Neural progenitor cell (in vitro differentiated cells): ENCODE results near the gene ECE2.

Experiments used
- CTCF ChIP-seq: fragments of 200-600 bp; sonication (generic); IDR thresholded peaks from 2 replicates; pipeline ENCODE4 v1.5.1; 2017; ENCODE audit warnings: antibody characterized with exemption, mild to moderate bottlenecking
- EZH2 ChIP-seq: fragments of 200-600 bp; sonication (generic); IDR thresholded peaks from 2 replicates; pipeline ENCODE4 v1.6.1; 2017; ENCODE audit warnings: antibody characterized with exemption, mild to moderate bottlenecking, moderate library complexity
- EZH2phosphoT487 ChIP-seq: fragments of 200-600 bp; sonication (generic); IDR thresholded peaks from 2 replicates; pipeline ENCODE4 v1.6.1; 2017; ENCODE audit warnings: antibody characterized with exemption

- TF ChIP-seq CTCF (no peak), EZH2 (no peak), EZH2phosphoT487 (no peak)
Observed at GRCh38 chr3:184328516-184328915, 52.7 kb downstream of the ECE2 start.
